ENCODE data around the gene SYT1. TPM values are rescaled to one million over a fixed set of nuclear protein-coding genes. Genes with fewer than 3 reads are reported as not detected.

The SYT1 gene
- polyA plus RNA-seq, 3 donors = 0.72 TPM; not detected in 2

- no peak overlapping the region for H2AFZ ChIP-seq (ENCODE audit: insufficient read depth, low read depth, low read length, poor library complexity, severe bottlenecking)
- Mint-ChIP-seq H3K4me1 (no peaks in the 10 kb centered on the region), H3K9me3 (no peaks in the 10 kb centered on the region), H3K27ac (no peak overlapping the region), H3K36me3 (no peaks in the 10 kb centered on the region), H3K4me3 (no peak overlapping the region), H3K27me3 (ENCODE audit: low read depth in 3 of 3) (no peaks in the 10 kb centered on the region)
- TF ChIP-seq CTCF (IDR thresholded peaks at IDR 0.05) = no peak
- no peaks in the 10 kb centered on the region for H4K20me1 ChIP-seq (ENCODE audit: insufficient read depth, low read length)
- no peak overlapping the region for H3K27ac ChIP-seq (ENCODE audit: low read depth in 1 of 2, low read length in 2 of 2)
- H3K4me3 ChIP-seq (replicated peaks in 1 of 3; ENCODE audit: low read depth in 2 of 3, low read length in 3 of 3) = no peak overlapping the region
- DNase-seq = no peak
- H3K4me1 ChIP-seq (ENCODE audit: control insufficient read depth in 1 of 2, insufficient read depth in 2 of 2, low read length in 2 of 2) = no peaks in the 10 kb centered on the region
- no peaks in the 10 kb centered on the region for H3K36me3 ChIP-seq (replicated peaks in 1 of 2; ENCODE audit: control insufficient read depth in 1 of 2, insufficient read depth in 2 of 2, low read length in 2 of 2)
- H3K79me2 ChIP-seq (ENCODE audit: insufficient read depth, low read length) = no peaks in the 10 kb centered on the region
- no peaks in the 10 kb centered on the region for H3K9me3 ChIP-seq (replicated peaks in 1 of 2; ENCODE audit: control insufficient read depth in 1 of 2, insufficient read depth in 1 of 2, low read length in 2 of 2)
- no peak overlapping the region for H3K9ac ChIP-seq (ENCODE audit: insufficient read depth, low read length, poor library complexity, severe bottlenecking)
- no peaks in the 10 kb centered on the region for H3K27me3 ChIP-seq (ENCODE audit: control insufficient read depth in 2 of 2, insufficient read depth in 2 of 2, low read length in 2 of 2)
- H3K4me2 ChIP-seq (replicated peaks; ENCODE audit: extremely low read depth, low read length, poor library complexity, severe bottlenecking) = no peak overlapping the region
- intact Hi-C loops (cut with micrococcal nuclease) = no loop called here
These were observed 496.4 kb downstream of the SYT1 start for GRCh38 chr12:79360936-79361335.

GRCh38 chr12:79364197-79364596 is 499.6 kb downstream of the SYT1 start:
- intact Hi-C loops (cut with micrococcal nuclease) = no loop called here
- no peaks in the 10 kb centered on the region for H3K36me3 ChIP-seq (replicated peaks in 1 of 2; ENCODE audit: control insufficient read depth in 1 of 2, insufficient read depth in 2 of 2, low read length in 2 of 2)
- no peak overlapping the region for H3K4me2 ChIP-seq (replicated peaks; ENCODE audit: extremely low read depth, low read length, poor library complexity, severe bottlenecking)
- Mint-ChIP-seq H3K36me3 (no peaks in the 10 kb centered on the region), H3K4me1 (no peaks in the 10 kb centered on the region), H3K27ac (no peak overlapping the region), H3K27me3 (ENCODE audit: low read depth in 3 of 3) (no peaks in the 10 kb centered on the region), H3K9me3 (no peaks in the 10 kb centered on the region), H3K4me3 (no peak overlapping the region)
- H3K79me2 ChIP-seq (ENCODE audit: insufficient read depth, low read length) = no peaks in the 10 kb centered on the region
- no peaks in the 10 kb centered on the region for H3K27me3 ChIP-seq (ENCODE audit: control insufficient read depth in 2 of 2, insufficient read depth in 2 of 2, low read length in 2 of 2)
- H3K9me3 ChIP-seq (replicated peaks in 1 of 2; ENCODE audit: control insufficient read depth in 1 of 2, insufficient read depth in 1 of 2, low read length in 2 of 2) = no peaks in the 10 kb centered on the region
- no peak overlapping the region for H3K4me3 ChIP-seq (replicated peaks in 1 of 3; ENCODE audit: low read depth in 2 of 3, low read length in 3 of 3)
- no peaks in the 10 kb centered on the region for H4K20me1 ChIP-seq (ENCODE audit: insufficient read depth, low read length)
- no peak for TF ChIP-seq CTCF (IDR thresholded peaks at IDR 0.05)
- no peak for DNase-seq
- no peak overlapping the region for H2AFZ ChIP-seq (ENCODE audit: insufficient read depth, low read depth, low read length, poor library complexity, severe bottlenecking)
- 86% methylated on average over 1 of the region's 4 CpGs for WGBS (ENCODE audit: insufficient coverage)
- H3K27ac ChIP-seq (ENCODE audit: low read depth in 1 of 2, low read length in 2 of 2) = no peak overlapping the region
- no peaks in the 10 kb centered on the region for H3K4me1 ChIP-seq (ENCODE audit: control insufficient read depth in 1 of 2, insufficient read depth in 2 of 2, low read length in 2 of 2)
- H3K9ac ChIP-seq (ENCODE audit: insufficient read depth, low read length, poor library complexity, severe bottlenecking) = no peak overlapping the region

Measured in CD14-positive monocyte (primary cell).